ENCODE data around the gene NTMT2.
"Not testable (repeated sequence)": the region's sequence is repeated elsewhere in the genome, so short reads cannot be mapped to it uniquely, and the experiment has no call there.

Gene NTMT2

GRCh38 chr1:170145770-170146676, at the start of gene NTMT2:
NTMT2 (plus strand) TSS chr1:170145959; CDS start chr1:170146108, 149 bp downstream.
- DNase-seq (ENCODE audit: low spot score) = no peak

DNA sequence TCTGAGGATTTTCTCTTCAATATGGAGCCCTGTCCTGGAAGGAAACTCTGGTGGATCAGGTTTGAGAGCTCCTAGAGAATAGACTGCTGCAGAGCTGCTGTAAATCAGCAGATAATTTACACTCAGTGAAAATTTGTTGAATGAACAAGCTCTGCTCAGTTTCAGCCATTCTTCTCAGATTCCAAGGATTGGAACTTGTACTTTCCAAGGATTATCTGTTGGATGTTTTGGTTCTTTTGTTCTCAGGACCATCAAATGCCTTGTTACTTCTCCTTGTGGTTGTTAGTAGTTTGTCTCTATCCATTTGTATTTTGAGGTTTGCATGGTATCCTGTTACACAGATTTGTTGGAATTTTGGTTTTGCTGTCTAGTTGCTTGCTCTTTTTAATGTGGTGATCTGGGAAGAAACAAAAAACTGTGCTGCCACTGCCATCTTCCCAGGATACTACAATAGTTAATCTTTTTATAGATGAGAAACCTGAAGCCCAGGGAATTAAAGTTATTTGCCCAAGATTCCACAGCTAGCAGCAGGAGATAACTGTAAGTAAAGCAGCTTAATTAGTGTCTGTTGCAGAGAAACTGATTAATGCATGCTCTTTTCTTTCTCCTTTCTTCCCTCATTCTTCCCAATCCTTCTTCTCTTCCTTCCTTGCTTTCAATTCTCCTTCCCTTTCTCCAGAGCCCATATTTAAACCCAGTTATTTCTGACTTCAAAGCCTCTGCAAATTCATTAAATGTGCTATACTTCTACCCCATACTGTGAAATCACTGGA, 49.6 kb upstream of the NTMT2 start:
- no peak for DNase-seq (ENCODE audit: low spot score)

GRCh38 chr1:170096806-170097340, 48.9 kb upstream of the NTMT2 start:
- no peak for DNase-seq (ENCODE audit: low spot score)

DNA sequence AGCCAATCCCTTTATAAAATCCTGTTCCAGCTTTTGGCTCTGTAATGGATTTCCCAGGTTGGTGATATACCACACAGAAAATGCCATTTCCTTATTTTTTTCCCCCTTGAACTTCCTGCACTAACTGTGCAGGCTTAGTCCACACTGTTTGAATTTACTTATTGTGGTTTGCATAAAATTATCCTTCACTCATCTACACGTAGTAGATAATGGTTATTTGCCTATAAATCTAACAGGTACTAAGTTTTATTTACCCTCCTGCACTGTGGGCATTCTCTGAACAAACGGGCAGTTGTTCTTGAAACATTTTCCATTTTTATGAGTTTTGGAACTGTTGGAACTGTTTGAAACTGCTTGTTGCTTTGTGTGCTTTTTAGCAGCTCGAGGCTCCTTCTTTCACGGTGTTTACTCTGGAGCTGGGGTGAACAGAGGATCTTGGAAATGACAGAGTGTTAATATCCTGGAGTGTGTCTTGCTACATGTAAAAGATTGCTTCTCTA, 48.3 kb upstream of the NTMT2 start:
- DNase-seq (ENCODE audit: low spot score) = no peak

GRCh38 chr1:170113140-170113539, 32.6 kb upstream of the NTMT2 start:
- DNase-seq (ENCODE audit: low spot score) = not testable (repeated sequence)

GRCh38 chr1:170114906-170115305, 30.9 kb upstream of the NTMT2 start:
- DNase-seq (ENCODE audit: low spot score) = peak; percentile 43

DNA sequence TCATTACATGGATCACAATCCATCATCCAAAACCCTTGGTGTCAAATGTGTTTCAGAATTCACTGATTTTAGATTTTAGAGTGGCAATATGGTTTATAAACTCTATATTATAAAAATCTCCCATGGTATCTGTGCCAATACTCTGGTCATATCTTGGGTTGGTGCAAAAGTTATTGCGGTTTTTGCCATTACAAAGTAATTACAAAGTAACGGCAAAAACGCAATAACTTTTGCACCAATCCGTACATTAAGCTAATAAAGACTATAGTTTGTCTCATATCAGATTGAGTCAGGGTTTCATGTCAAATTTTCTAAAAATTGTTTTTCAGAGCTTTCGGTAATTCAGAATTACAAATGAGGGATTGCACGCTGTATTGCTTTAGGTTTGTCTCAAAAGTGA, 23.4 kb upstream of the NTMT2 start:
- DNase-seq (ENCODE audit: low spot score) = no peak

DNA sequence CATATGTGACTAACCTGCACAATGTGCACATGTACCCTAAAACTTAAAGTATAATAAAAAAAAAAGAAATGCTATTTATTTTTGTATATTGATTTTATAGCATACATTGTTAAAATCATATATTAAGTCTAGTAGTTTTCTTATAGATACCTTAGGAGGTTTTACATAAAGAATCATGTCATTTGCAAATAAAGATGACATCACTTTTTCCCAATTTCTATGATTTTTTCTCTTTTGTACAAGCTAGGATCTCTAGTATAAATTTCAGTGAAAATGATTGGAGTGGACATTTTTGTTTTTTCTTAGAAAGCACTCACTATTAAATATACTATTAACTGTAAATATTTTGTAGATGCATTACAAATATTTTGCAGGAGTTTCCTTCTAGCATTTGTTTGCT, 20.5 kb upstream of the NTMT2 start:
- DNase-seq (ENCODE audit: low spot score) = no peak

DNA sequence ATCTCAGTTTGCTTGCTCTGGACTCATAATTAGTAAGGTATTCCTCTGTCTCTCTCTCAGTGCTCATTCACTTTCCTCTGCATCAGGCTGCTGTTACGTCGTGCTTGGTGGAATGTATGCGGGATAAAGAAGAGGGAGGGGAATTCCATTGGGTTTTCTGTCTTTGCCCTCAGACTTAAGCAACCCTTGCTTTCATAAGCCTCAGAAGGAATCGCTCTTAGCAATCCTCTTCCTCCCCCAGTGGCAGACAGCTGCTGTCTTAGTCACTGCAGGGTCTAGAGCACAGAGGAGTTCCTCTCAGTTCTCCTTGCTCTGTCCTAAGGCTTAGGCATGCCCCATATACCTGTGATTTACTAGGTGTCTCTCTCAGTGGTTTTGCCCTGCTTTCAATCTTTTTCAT, 19.1 kb upstream of the NTMT2 start:
- peak; percentile 55 for DNase-seq (ENCODE audit: low spot score)

GRCh38 chr1:170131450-170131849, 14.3 kb upstream of the NTMT2 start:
- no peak for DNase-seq (ENCODE audit: low spot score)

- DNase-seq (ENCODE audit: low spot score) = no peak
Measured at GRCh38 chr1:170131984-170132383, 13.8 kb upstream of the NTMT2 start.

GRCh38 chr1:170133766-170134495, 11.8 kb upstream of the NTMT2 start:
- DNase-seq (ENCODE audit: low spot score) = peak; percentile 7

- no peak for DNase-seq (ENCODE audit: low spot score)
Measured at GRCh38 chr1:170134521-170134920, 11.2 kb upstream of the NTMT2 start.

GRCh38 chr1:170140371-170140770, 5.4 kb upstream of the NTMT2 start:
- no peak for DNase-seq (ENCODE audit: low spot score)

DNA sequence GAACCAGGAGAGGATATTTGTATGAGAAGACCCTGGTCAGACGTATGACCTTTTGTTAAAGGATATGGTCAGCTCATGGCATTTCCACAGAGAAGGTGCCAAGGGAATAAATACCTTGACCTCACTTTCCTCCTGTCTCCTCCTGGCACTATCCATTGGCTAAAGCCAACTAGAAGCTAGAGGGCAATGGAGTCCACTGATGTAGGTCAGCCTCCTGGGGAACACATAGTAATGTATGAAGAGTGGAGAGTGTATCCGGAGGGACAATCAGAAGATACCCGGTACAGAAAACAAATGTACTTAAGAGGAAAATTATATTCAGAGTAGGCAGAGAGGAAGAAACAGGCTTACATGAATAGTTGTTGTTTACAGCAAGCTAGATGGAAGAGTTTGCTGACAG, 698 bp upstream of the NTMT2 start:
- DNase-seq (ENCODE audit: low spot score) = no peak

- DNase-seq (ENCODE audit: low spot score) = no peak
Measured at GRCh38 chr1:170146720-170147263, 1.0 kb downstream of the NTMT2 start.

- no peak for DNase-seq (ENCODE audit: low spot score)
Measured at GRCh38 chr1:170149241-170149640, 3.5 kb downstream of the NTMT2 start.

DNA sequence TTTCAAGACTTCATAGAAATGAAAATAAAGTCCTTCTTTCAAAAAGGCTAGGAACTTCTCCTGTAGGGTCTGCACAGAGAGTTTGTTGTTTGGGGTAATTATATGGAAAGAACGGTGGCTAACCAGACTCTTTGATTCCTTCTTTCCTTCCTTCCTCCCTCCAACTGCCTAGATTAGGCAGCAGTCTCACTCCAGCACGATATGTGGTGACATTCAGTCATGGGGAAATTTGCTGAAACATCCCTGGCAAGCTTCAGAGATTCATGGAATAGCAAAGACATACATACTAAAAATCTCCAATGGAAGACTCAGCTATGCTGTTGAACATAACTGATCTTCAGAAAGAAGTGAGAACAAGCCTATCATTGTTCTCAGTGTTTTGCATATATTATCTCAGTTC, 4.3 kb downstream of the NTMT2 start:
- no peak for DNase-seq (ENCODE audit: low spot score)

DNA sequence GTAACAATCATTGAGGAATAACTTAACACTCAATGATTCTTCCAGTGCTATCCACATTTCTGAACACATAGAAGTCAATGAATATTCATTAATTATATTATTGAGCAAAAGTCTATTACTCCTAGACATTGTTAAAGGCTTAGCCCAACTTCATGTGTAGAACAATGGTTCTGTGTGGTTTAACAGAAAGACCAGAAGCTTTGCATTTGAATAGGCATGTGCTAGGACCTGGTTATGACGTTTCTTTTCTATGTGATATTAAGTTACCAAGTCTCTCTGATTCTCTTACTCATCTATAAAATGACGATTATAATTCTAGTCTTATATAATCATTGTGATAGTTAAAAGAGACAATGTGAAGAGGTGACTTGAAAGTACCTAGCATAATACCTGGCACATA, 5.2 kb downstream of the NTMT2 start:
- DNase-seq (ENCODE audit: low spot score) = no peak

- no peak for DNase-seq (ENCODE audit: low spot score)
Measured at GRCh38 chr1:170153417-170153816, 7.7 kb downstream of the NTMT2 start.

DNA sequence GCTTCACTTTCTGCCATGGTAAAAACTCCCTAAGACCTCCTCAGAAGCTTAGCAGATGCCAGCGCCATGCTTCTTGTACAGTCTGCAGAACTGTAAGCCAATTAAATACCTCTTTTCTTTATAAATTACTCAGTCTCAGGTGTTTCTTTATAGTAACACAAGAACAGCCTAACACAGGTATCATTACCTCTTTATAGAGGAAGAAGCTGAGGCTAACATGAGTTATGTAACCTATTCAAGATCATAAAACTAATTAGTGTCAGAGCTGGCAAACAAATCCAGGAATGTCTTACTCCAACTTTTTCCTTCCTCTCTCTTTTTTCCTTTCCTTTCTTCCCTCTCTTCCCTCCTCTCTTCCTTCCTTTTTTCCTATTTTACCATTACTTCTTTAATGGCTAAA, 9.3 kb downstream of the NTMT2 start:
- no peak for DNase-seq (ENCODE audit: low spot score)

DNA sequence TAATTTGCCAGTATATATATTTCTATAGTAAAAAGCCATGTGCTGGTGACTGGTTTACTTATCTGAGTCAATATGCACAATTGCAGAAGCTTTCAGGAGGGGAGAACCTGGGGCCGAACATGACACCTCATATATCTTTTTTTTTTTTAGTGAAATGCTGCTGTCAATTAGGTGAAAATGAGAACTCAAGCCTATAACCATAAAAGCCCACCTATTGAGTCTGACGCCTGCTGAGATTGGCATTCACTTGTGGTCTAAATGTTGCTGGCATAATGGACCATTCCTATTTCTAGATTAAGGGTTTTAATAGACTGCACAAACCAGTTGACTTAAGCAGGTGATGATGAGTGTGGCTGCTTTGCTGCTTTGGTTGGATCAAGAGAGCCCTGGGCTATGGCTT, 10.8 kb downstream of the NTMT2 start:
- no peak for DNase-seq (ENCODE audit: low spot score)

All from AG08395 (cell line).